HG03571 (cell line): ENCODE data around the gene SH3TC1.

ENCODE experiments used
- ATAC-seq: cut with Tn5 transposase; IDR thresholded peaks from one replicate; pipeline ENCODE4 v1.9.1; 2021; ENCODE audit not compliant: unreplicated experiment

Gene SH3TC1

GRCh38 chr4:8213121-8213520, 14.0 kb downstream of the SH3TC1 start:
- ATAC-seq = no peak

- no peak for ATAC-seq
Measured at GRCh38 chr4:8214136-8214535, 15.0 kb downstream of the SH3TC1 start.

- no peak for ATAC-seq
Measured at GRCh38 chr4:8215001-8215427, 15.9 kb downstream of the SH3TC1 start.

- no peak for ATAC-seq
Measured at GRCh38 chr4:8215641-8216442, 16.8 kb downstream of the SH3TC1 start.

GRCh38 chr4:8216443-8217245, 17.6 kb downstream of the SH3TC1 start:
- no peak for ATAC-seq

- ATAC-seq = no peak
Measured at GRCh38 chr4:8217246-8217511, 18.1 kb downstream of the SH3TC1 start.

- no peak for ATAC-seq
Measured at GRCh38 chr4:8217871-8218270, 18.8 kb downstream of the SH3TC1 start.

- no peak for ATAC-seq
Measured at GRCh38 chr4:8218371-8219031, 19.4 kb downstream of the SH3TC1 start.

GRCh38 chr4:8219236-8219635, 20.1 kb downstream of the SH3TC1 start:
- no peak for ATAC-seq

GRCh38 chr4:8220661-8221450, 21.8 kb downstream of the SH3TC1 start:
- no peak for ATAC-seq

GRCh38 chr4:8221476-8221875, 22.4 kb downstream of the SH3TC1 start:
- no peak for ATAC-seq

GRCh38 chr4:8221985-8222384, 22.9 kb downstream of the SH3TC1 start:
- no peak for ATAC-seq

GRCh38 chr4:8222609-8223388, 23.7 kb downstream of the SH3TC1 start:
- ATAC-seq = no peak

- no peak for ATAC-seq
Measured at GRCh38 chr4:8224267-8224974, 25.3 kb downstream of the SH3TC1 start.

GRCh38 chr4:8224975-8225625, 26.0 kb downstream of the SH3TC1 start:
- no peak for ATAC-seq

- no peak for ATAC-seq
Measured at GRCh38 chr4:8225706-8226443, 26.8 kb downstream of the SH3TC1 start.

GRCh38 chr4:8227201-8227770, 28.2 kb downstream of the SH3TC1 start:
- ATAC-seq = no peak

GRCh38 chr4:8227771-8228318, 28.8 kb downstream of the SH3TC1 start:
- ATAC-seq = no peak
